GM19351 (cell line): ENCODE data around the gene APBA2.

Experiments used
- ATAC-seq: cut with Tn5 transposase; IDR thresholded peaks from one replicate; pipeline ENCODE4 v1.9.1; 2021; ENCODE audit warnings: mild to moderate bottlenecking, moderate library complexity; ENCODE audit not compliant: unreplicated experiment

APBA2 gene

DNA sequence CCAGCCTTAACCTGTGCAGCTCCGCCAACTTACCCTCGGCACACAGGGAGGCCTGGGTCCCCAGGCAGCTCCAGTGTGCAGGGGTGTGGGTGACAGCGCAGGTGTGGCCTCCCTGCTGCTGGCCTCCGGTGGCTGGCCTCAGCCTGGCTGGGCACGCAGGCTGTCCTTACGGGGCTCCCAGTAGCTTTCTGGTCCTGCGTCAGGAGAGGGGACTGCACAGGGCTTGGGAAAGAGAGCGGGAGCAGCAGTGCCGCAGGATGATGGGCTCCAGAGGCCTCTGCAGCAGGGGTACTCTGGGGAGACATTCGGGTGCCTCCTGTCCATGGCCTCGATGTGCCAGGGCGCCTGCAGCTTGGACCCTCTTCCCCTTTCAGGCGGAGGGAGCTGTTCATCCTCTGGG, 9.4 kb downstream of the APBA2 start:
- ATAC-seq = no peak

DNA sequence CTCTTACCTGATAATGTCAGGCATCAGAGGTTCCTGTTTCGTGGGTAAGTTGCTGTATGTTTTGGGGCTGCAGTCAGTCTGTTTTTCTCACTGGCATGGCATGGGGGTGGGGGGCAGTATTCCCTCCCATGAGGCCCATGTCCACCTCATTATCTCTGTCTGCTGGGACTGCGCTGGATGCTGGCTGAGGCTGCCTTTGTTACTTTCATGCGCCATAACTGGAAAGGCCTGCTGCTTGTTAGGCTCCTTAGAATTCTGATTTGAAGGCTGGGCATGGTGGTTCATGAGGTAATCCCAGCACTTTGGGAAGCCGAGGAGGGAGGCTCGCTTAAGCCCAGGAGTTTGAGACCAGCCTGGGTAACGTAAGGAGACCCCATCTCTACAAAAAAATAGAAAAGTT, 9.8 kb downstream of the APBA2 start:
- ATAC-seq = no peak

GRCh38 chr15:28896951-28897350, 11.2 kb downstream of the APBA2 start:
- no peak for ATAC-seq

DNA sequence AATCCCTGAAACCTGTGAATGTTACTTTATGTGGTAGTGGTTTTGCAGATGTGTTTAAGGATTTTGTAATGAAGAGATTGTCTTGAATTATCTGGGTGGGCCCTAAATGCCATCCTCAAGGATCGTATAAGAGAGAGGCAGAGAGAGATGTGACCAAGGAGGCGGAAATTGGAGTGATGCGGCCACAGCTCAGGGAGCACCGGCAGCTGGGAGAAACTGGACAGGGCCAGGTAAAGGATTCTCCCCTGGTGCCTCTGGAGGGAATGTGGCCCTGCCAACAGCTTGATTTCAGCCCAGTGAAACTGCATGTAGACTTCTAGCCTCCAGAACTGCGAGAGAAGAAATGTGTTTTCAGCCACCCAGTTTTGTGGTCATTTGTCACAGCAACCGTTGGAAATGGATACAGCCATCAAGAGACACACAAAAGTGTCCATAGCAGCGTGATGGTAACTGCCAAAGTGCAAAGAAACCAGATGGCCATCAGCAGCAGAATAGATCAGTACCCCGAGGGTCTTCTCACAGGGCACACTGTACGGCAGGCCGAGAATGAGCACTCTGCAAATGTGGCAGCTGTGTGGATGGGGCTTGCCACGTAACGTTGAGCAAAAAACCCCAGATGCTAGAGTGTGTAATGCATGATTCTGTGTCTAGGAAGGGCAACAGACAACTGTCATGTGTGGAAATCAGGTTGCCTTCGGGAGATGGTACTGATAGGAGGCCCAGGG, 12.2 kb downstream of the APBA2 start:
- ATAC-seq = no peak

GRCh38 chr15:28899061-28899738, 13.4 kb downstream of the APBA2 start:
- ATAC-seq = no peak

DNA sequence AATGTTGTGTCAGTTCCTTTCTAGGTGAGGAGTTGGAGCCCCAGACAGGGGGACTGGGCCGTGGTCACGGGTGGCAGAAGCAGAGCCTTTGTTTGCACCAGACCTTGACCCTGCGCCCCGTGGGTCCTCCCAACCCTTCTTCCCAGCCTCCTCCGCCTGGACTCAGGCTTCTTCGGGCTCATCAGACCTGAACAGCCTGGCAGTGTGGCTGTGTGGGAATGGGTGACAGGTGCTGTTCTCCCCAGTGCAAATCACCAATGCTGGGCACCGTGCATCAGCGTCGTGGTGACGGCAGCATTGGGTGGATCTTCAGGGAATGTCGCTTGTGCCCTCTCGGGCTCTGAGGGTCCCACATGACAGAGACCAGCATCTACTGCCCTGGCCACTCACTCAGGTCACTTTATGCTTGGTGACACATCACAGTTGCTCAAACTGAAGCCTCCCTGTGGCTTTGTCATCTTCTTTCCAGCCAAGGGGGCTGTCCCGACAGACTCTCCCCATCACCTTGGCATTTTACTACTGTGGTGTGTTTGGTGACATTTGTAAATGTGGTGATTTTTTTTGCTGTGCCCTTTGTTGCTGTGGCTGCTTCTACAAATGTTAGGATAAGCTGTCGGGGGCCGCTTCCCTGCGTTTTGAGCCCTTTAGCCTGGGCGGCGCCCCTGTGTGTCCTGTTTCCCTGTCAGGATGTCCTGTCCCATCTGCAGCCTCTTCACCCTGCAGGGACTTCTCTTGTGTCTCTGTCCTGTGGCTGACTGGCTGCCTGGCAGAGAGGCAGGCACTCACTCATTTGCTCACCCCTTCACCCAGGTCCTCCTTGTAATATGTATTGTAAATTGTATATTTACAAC, 14.5 kb downstream of the APBA2 start:
- ATAC-seq = no peak

GRCh38 chr15:28900892-28901586, 15.3 kb downstream of the APBA2 start:
- ATAC-seq = no peak

DNA sequence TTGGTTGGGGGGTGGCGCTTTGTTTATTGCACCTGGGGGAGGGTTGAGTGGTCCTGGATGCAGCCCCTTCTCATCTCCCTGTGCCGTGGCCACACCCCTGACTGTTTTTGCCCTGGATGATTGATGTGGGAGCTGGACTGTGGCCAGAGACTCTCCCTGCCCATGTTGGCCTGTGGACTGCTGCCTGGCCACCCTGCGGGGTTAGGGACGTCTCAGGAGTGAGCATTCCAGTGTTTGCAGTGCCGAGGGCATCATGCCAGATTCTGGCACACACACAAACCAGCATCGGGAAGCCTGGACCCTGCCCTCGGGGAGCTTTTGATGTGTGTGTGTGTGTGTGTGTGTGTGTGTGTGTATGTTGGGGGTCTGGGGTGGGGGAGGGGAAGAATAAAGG, 15.8 kb downstream of the APBA2 start:
- ATAC-seq = no peak

DNA sequence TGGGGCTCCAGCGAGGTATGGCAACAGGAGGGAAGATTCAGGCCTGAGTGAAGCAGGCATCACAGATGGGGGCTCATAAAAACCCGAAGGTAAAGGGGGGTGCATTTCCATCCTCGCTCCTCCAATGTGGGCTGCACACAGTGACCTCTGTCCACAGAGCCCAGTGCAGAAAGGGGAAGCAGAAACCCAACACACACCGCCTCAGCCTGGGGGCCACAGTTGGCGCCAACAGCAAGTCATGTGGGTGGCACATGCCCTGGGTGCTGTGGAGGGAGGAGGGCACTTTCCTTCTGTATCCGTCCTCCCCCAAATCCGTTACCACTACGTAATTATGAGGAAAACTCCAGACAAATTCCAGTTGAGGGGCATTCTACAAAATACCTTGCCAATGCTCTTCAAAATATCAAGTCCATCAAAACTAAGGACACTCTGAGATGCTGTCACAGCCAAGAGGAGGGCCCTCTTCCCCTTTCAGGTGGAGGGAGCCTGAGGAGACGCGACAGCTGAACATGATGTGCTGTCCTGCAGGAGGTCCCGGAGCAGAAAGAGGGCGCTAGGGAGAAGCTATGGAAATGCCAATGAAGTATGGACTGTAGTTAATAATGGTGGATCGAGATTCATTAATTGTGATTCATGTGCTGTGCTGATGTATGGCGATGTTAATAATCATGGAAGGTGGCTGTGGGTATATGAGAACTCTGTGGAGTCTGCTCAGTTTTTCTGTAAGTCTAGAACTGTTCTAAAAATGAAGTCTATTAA, 16.4 kb downstream of the APBA2 start:
- ATAC-seq = no peak

DNA sequence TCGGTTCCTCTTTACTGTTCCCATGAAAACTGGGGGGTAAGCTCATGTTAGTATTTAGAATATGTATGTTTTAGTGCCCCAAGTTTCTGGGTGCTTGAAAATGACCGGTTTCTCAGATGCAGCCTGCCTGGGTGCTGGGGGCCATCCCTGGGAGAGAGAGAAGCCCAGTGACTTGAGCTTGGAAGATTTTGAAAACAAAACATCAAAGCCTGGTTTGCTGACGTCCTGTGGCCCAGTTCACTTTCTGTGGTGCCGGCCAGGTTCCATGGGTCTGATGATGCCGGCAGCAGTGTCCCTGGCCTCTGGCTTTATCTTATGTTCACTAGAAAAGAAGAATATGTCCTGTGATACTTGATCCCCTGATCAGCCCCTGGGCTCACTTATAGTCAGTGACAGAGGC, 17.1 kb downstream of the APBA2 start:
- ATAC-seq = no peak

GRCh38 chr15:28903555-28903954, 17.8 kb downstream of the APBA2 start:
- ATAC-seq = no peak

GRCh38 chr15:28904003-28904402, 18.2 kb downstream of the APBA2 start:
- ATAC-seq = no peak

DNA sequence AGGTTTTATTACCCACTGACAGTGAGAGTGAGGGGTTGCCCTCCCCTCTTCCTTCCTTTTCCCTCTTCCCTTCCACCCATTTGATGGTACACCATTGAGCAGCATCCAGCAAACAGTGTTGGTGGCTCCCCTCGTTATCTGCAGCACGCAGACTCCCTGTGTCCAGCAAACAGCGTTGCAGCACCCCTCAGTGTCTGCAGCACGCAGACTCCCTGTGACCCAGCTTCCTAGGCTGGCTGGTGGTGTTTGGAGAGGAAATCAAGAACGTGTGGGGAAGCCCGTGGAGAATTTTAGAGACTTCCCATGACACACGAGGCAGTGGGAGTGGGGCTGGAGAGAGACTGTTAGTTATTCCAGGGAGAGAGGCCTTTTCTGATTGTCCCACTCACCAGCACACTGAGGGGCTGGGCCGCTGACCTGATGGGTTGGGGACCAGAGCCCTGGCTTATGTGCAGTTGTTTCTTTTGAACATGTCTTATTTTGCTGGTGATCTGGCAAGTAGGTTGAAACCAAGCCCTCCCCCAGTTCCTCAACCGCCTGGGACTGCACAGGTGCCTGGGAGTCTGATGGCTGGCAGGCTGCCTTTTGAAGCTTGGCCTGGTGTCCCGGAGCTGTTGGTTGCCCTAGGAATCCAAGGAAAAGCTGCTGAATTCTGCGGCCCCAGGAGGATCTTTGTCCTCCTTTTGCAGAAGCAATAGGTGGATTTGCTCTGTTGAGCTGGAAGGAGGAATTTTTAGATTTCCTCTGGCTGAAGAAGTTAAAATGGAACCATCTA, 19.0 kb downstream of the APBA2 start:
- no peak for ATAC-seq

GRCh38 chr15:28907338-28907960, 21.7 kb downstream of the APBA2 start:
- ATAC-seq = no peak

- ATAC-seq = no peak
These were observed 24.3 kb downstream of the APBA2 start for GRCh38 chr15:28909958-28910500.

DNA sequence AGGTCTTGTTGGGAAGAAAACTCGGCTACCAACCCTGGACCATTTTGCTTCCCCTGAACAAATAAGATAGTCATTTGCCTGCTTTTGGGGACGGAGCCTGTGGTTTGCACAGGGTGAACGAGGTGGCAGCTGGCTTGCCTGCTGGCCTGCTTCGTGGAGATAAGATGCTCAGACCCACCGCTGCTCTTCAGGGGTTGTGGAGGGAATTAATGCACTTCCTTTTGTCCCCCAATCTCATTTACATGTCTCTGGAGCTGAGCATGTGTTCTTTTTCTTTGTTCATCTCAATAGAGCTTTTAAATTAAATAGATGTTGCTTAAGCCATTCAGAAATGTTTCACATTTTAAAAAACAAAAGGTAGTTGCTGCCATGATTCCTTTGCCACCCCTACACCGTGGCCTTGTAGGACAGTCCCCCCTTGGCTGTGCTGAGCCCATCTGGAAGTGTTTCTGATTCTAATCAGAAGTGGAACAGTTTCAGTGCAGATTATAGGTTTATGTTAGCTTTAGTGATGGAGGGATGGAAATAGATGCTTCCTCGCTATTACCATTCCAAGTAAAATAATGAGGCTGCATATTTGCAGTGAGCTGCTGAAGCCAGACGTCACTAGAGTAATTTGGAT, 25.6 kb downstream of the APBA2 start:
- no peak for ATAC-seq

DNA sequence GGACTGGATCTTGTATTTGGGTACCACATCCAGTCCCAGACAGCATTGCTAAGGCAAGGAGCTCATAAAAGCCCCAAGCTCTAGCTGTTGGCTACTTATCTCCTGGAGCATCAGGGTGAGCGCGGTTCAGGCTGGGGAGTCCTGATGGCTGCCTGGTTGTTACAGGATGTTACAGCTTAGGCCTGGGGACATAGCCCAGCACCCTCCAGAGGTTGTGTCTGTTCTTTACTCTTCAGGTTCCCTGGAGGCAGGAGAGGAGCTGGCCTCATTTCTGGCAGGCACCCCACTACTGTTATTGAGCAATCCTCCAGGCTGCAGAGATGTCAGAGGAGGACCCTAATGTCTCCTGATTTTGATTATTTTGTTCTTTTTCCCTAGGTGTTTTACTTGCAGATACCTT, 26.6 kb downstream of the APBA2 start:
- no peak for ATAC-seq

- ATAC-seq = no peak
These were observed 27.5 kb downstream of the APBA2 start for GRCh38 chr15:28913171-28913765.
